ENCODE measurements around the gene H1-8. TPM values are rescaled to one million over a fixed set of nuclear protein-coding genes. Genes with fewer than 3 reads are reported as not detected.

Gene H1-8
- total and polyA plus RNA-seq, 9 of the 15 experiments (the other 6 are each of a cell fraction or from before 2014, with no cell fraction given), result not detected

DNA sequence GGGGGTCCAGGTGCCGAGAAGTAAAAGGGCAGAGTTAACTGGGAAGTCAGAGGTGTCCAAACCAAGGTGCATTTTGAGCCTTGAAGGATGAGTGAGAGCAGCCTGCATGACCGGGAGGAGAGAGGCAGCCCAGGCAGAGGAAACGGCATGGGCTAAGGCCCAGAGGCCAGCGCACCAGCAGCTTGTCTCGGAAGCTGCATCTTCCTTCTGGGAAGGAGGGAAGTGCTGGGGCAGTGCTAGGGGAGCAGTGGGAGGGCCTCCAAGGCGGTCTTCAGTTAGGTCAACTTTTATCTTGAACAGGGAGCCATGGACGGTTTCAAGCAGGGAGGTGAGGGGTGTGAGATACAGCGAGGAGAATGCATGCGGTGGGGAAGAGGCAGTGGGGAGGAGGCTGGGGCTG, 1.0 kb downstream of the H1-8 start:
- Histone ChIP-seq H3K4me3 (no peak overlapping the region), H3K27ac (ENCODE audit: extremely low read depth, low read depth, low read length) (no peak overlapping the region), H3K4me1 (replicated peaks in 1 of 2; ENCODE audit: control insufficient read depth in 2 of 2, insufficient read depth in 2 of 2, low read length in 2 of 2) (peaks cover 0 to 18% of the 10 kb centered on the region in 2 experiments; a peak in 2 of 5 replicates), H4K20me1 (replicated peaks; ENCODE audit: control insufficient read depth, insufficient read depth, low read length) (no peaks in the 10 kb centered on the region), H3K9me1 (ENCODE audit: control insufficient read depth, insufficient read depth, low read length) (no peaks in the 10 kb centered on the region), H3K79me2 (ENCODE audit: control insufficient read depth, insufficient read depth, low read length) (no peaks in the 10 kb centered on the region), H3K9ac (ENCODE audit: insufficient read depth in 1 of 2, low read depth in 2 of 2, low read length in 2 of 2) (peak overlapping the region in 1 of 2 experiments; percentile 26; a peak in 1 of 4 replicates), H2AFZ (ENCODE audit: low read depth, low read length) (peak overlapping the region; percentile 22), H3K27me3 (ENCODE audit: control insufficient read depth in 2 of 2, insufficient read depth in 2 of 2, low read length in 2 of 2) (no peaks in the 10 kb centered on the region; a peak in 1 of 5 replicates), H3K4me2 (ENCODE audit: insufficient read depth, low read length) (no peak overlapping the region), H3K36me3 (ENCODE audit: control insufficient read depth, insufficient read depth, low read length) (no peaks in the 10 kb centered on the region), H3K9me3 (replicated peaks; ENCODE audit: control insufficient read depth, insufficient read depth, low read depth, low read length) (no peaks in the 10 kb centered on the region)
- in situ Hi-C loops (cut with MboI) (no loop called here), intact Hi-C loops (cut with micrococcal nuclease) (no loop called here)
- ChIA-PET POLR2A (interaction anchor here (0.6 to 1.5 kb wide), 3 partner anchors 9 to 71 kb away, joined by 3 read pairs; no protein-coding TSS in a partner anchor), CTCF (ENCODE audit: low intra/inter-chr PET ratio) (no interaction called here)
- no peak for ATAC-seq
- DNase-seq (ENCODE audit: extremely low read depth in 1 of 4, low spot score in 3 of 4), result no peak
- 22% methylated on average over 6 of the region's 9 CpGs for WGBS (ENCODE audit: insufficient coverage, low coverage, missing lambda C conversion rate)
- no TSS peak for BruUV-seq (replicated peaks)
- FAIRE-seq, result no peak
- TF ChIP-seq GTF2B (IDR thresholded peaks at IDR 0.05; ENCODE audit: extremely low read depth, insufficient read length) (no peak), ASH1L (IDR thresholded peaks at IDR 0.05; ENCODE audit: borderline replicate concordance, low read depth, partially characterized antibody) (no peak), MAFK (IDR thresholded peaks at IDR 0.05; ENCODE audit: low read length) (no peak), HNRNPLL (IDR thresholded peaks at IDR 0.05; ENCODE audit: low read depth, low read length, poor library complexity, severe bottlenecking) (no peak), RBM34 (IDR thresholded peaks at IDR 0.05; ENCODE audit: borderline replicate concordance, insufficient read depth, low read length) (no peak), CEBPB (tag; IDR thresholded peaks at IDR 0.05) (no peak), MAFG (tag; conservative IDR thresholded peaks at IDR 0.05) (no peak), MECOM (CRISPR knock-in tag; IDR thresholded peaks at IDR 0.05) (no peak), CCAR2 (IDR thresholded peaks at IDR 0.05; ENCODE audit: low read depth, low read length) (no peak), GTF2F1 (IDR thresholded peaks at IDR 0.05; ENCODE audit: low read depth, low read length) (no peak), ZNF408 (CRISPR knock-in tag; IDR thresholded peaks at IDR 0.05; ENCODE audit: low read depth) (no peak), JUND (IDR thresholded peaks at IDR 0.05; ENCODE audit: borderline replicate concordance, low read depth, low read length) (no peak), JUND (tag; IDR thresholded peaks at IDR 0.05; ENCODE audit: borderline replicate concordance, low read depth, low read length) (no peak), SMC3 (conservative IDR thresholded peaks at IDR 0.05; ENCODE audit: insufficient read depth, low read depth, low read length) (no peak)
- TF ChIP-seq, protein P1, sequence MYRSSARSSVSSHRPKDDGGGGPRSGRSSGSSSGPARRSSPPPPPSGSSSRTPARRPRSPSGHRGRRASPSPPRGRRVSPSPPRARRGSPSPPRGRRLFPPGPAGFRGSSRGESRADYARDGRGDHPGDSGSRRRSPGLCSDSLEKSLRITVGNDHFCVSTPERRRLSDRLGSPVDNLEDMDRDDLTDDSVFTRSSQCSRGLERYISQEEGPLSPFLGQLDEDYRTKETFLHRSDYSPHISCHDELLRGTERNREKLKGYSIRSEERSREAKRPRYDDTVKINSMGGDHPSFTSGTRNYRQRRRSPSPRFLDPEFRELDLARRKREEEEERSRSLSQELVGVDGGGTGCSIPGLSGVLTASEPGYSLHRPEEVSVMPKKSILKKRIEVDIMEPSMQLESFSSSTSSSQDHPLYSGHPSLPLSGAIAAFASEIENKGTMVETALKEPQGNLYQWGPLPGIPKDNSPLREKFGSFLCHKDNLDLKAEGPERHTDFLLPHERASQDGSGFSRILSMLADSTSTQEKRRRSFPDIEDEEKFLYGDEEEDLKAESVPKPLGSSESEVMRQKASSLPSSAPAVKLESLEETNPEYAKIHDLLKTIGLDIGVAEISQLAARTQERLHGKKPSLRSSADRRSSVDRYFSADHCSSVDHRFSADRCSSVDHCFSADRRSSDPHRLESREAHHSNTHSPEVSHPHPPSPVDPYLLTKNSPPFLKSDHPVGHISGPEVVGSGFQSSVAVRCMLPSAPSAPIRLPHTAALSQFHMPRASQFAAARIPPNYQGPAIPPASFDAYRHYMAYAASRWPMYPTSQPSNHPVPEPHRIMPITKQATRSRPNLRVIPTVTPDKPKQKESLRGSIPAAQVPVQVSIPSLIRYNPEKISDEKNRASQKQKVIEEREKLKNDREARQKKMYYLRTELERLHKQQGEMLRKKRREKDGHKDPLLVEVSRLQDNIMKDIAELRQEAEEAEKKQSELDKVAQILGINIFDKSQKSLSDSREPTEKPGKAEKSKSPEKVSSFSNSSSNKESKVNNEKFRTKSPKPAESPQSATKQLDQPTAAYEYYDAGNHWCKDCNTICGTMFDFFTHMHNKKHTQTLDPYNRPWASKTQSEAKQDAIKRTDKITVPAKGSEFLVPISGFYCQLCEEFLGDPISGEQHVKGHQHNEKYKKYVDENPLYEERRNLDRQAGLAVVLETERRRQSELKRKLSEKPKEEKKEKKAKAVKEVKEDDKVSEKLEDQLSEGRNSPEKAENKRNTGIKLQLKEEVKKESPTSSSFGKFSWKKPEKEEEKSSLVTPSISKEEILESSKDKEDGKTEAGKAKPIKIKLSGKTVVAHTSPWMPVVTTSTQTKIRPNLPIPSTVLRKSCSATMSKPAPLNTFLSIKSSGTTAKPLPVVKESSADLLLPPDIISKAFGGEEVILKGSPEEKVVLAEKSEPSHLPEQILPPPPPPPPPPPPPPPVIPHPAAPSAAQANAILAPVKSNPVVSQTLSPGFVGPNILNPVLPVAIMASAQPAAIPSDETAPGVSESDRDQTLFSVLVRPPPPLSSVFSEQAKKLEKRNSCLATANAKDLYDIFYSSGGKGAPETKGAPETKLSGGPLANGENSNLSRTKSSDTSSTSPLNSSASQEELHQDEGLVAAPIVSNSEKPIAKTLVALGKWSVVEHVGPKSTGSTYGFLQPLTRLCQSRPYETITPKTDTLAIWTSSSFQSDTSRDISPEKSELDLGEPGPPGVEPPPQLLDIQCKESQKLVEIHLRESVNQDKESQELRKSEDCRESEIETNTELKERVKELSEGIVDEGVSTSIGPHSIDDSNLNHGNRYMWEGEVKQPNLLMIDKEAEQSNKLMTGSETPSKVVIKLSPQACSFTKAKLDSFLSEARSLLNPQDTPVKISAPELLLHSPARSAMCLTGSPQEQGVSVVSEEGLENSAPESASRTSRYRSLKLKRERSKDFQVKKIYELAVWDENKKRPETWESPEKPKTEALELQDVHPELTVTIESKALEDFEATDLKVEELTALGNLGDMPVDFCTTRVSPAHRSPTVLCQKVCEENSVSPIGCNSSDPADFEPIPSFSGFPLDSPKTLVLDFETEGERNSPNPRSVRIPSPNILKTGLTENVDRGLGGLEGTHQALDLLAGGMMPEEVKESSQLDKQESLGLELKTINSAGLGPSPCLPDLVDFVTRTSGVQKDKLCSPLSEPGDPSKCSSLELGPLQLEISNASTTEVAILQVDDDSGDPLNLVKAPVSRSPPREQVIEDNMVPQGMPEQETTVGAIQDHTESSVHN (IDR thresholded peaks at IDR 0.05; ENCODE audit: borderline replicate concordance in 1 of 2, low read depth in 1 of 2), result no peak
